ENCODE measurements around the gene KCND3.

The KCND3 gene

DNA sequence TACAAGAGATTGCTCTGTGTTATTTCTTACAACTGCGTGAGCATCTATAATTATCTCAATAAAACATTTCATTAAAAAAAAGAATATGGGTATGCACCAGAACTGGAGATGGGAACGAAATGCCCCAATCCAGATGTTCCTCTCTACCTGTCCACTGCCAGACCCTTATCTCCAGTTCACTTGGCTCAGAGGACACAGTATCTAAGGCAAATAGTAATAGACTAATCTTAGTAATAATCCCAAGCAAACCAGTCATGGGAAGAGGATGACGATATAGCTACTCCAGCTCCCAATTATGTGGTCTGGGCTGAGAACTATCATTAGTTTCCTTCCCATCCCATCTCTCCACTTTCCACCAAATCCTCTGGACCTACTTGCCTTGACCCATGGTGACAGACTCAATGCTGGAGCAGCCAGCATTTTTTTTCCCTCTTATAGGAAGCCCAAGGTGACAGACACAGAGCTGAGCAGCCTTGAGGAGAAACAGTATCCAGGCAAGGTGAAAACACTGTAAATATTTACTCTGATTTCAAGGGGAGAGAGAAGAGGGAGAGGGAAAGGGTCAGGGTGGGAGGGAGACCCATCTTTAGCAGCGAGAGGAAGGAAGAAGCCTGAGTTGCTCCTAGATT is 205.1 kb downstream of the KCND3 start:
- Mint-ChIP-seq H3K4me3 (no peak overlapping the region), H3K27ac (no peak overlapping the region), H3K27me3 (peaks cover 2% of the 10 kb centered on the region), H3K36me3 (ENCODE audit: low read depth) (no peaks in the 10 kb centered on the region), H3K4me1 (no peaks in the 10 kb centered on the region), H3K9me3 (no peaks in the 10 kb centered on the region)
- no peak for ATAC-seq
- no peak for DNase-seq

DNA sequence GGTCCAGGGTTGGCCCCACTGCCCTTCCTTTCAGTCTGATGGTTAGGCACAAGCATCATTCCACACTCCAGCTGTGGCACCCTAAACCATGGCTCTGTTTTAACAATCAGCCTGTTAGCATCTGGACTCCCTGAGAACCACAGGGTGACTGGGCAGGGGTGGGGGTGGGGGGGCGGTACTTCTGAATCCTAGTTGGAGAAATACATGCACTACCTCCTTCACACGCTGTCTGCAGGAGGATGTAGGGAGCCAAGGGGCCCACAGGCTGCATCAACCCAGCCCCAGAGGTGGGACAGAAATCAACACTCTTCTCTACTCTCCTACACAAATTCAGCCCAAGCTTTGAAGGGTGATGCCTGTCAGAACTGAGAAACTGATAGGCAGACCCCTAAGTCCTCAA is 209.9 kb downstream of the KCND3 start:
- Mint-ChIP-seq H3K27me3 (no peaks in the 10 kb centered on the region), H3K4me1 (no peaks in the 10 kb centered on the region), H3K36me3 (ENCODE audit: low read depth) (no peaks in the 10 kb centered on the region), H3K4me3 (no peak overlapping the region), H3K9me3 (no peaks in the 10 kb centered on the region), H3K27ac (no peak overlapping the region)
- no peak for ATAC-seq
- DNase-seq = no peak

DNA sequence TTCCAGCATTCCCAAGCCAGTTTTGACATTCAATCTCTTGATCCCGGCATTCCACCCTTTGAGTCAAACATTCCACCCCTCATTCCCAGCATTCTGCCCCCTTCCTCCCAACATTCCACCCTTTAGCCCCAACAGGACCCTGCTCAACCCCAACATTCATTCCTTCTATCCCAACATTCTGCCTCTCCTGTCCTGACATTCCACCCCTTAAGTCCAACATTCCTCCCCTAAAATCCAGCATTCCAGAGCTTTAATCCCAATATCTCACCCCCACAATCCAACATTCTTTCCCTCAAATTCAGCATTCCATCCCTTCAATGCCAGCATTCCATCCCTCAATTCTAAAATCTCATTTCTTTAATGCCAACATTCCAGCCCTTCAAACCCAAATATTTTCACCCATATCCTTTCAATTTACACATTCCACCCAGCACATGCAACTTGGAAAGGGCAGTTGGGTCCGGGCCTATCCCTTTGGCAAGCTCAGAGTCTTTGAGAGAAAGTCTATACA is 210.9 kb downstream of the KCND3 start:
- no peaks in the 10 kb centered on the region for H3K4me1 Mint-ChIP-seq
- ATAC-seq = no peak

DNA sequence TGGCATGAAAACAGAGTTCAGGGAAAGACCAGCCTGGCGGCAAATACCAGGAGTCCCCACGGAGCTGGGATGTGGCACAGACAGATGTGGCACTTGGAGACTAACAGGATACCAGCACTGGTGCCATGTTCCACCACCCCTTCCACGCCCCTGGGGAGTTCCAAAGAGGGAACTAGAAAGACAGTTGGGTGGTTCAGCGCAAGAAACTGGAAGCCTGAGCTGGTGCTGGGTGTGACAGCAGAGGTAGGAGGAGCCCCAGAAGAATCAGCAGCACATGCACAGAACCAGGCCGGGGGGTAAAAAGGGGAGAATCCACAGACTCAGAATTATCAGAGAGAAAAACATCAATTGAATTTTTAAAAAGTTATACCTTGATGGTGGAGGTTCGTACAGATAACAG is 211.4 kb downstream of the KCND3 start:
- Mint-ChIP-seq H3K9me3 (no peaks in the 10 kb centered on the region), H3K27me3 (no peaks in the 10 kb centered on the region), H3K36me3 (ENCODE audit: low read depth) (no peaks in the 10 kb centered on the region), H3K4me3 (no peak overlapping the region), H3K4me1 (no peaks in the 10 kb centered on the region), H3K27ac (no peak overlapping the region)
- ATAC-seq (no peak), DNase-seq (no peak)

More for the DNA sequence above, 210.9 kb downstream of the KCND3 start:
- no peak overlapping the region for H3K27ac Mint-ChIP-seq
- H3K36me3 Mint-ChIP-seq (ENCODE audit: low read depth) = no peaks in the 10 kb centered on the region
- H3K27me3 Mint-ChIP-seq = no peaks in the 10 kb centered on the region
- no peak overlapping the region for H3K4me3 Mint-ChIP-seq
- H3K9me3 Mint-ChIP-seq = no peaks in the 10 kb centered on the region
- no peak for DNase-seq

DNA sequence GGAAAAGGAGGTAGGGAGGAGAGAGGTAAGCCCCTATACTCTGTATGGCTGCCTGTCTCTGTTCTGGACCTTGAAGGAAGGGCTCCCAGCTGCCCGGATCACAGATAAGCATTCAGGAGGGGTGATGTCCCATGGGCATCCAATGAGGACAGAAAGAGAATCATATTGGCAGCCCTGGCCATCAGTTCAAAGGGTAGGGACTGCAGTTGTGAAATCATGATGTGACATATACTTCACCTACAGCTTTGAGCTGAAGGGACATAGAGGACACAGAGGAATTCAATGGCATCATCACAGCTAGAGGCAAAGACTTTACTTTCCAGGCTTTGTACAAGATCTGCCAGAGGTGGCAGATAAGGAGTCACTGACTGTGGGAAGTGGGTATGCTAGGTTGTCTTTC is 212.2 kb downstream of the KCND3 start:
- H3K4me3 Mint-ChIP-seq = no peak overlapping the region

DNA sequence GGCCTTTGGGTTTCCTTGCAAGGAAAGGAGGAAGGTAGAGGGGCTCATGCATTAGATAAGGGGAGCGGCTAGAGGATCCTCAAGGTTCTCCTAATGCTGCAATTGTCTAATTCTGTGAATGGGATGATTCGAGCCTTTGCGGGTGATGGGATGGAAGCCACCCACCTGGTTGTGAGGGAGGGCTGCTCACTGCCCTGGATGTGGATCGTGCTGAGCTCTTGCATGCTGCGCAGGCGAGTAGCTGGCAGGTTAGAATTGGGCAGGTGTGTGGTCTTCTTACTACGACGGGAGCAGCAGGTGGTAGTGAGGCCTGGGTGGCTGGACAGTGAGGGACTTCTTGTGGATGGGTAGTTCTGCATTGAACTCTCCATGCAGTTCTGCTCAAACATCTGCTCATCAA is 212.6 kb downstream of the KCND3 start:
- Mint-ChIP-seq H3K4me3 (no peak overlapping the region), H3K4me1 (no peaks in the 10 kb centered on the region), H3K36me3 (ENCODE audit: low read depth) (no peaks in the 10 kb centered on the region), H3K9me3 (no peaks in the 10 kb centered on the region), H3K27ac (no peak overlapping the region), H3K27me3 (no peaks in the 10 kb centered on the region)
- no peak for DNase-seq
- ATAC-seq = no peak

More for the DNA sequence above, 212.2 kb downstream of the KCND3 start:
- no peak for ATAC-seq
- no peaks in the 10 kb centered on the region for H3K27me3 Mint-ChIP-seq
- no peak for DNase-seq
- no peaks in the 10 kb centered on the region for H3K9me3 Mint-ChIP-seq
- no peak overlapping the region for H3K27ac Mint-ChIP-seq
- no peaks in the 10 kb centered on the region for H3K4me1 Mint-ChIP-seq
- H3K36me3 Mint-ChIP-seq (ENCODE audit: low read depth) = no peaks in the 10 kb centered on the region

DNA sequence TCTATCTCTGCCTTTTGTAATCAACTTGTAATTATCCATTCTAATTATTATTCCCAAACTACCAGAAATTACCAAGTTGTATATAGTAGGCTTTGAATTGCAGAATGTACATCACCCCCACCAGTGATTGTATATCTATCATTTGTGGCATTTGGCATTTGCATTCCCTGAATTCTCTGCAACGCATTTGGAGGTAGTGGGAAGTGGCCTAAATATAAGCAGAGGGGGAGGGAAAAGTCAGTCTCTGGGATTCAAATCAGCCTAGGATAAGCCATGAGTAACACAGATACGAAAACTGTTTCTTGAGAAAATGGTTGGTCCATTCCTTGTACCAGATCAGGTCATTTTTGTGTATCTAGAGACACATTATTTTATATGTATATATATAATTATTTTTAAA is 213.1 kb downstream of the KCND3 start:
- Mint-ChIP-seq H3K36me3 (ENCODE audit: low read depth) (no peaks in the 10 kb centered on the region), H3K4me1 (no peaks in the 10 kb centered on the region), H3K27ac (no peak overlapping the region), H3K4me3 (no peak overlapping the region), H3K9me3 (no peaks in the 10 kb centered on the region), H3K27me3 (no peaks in the 10 kb centered on the region)
- ATAC-seq (no peak), DNase-seq (no peak)

DNA sequence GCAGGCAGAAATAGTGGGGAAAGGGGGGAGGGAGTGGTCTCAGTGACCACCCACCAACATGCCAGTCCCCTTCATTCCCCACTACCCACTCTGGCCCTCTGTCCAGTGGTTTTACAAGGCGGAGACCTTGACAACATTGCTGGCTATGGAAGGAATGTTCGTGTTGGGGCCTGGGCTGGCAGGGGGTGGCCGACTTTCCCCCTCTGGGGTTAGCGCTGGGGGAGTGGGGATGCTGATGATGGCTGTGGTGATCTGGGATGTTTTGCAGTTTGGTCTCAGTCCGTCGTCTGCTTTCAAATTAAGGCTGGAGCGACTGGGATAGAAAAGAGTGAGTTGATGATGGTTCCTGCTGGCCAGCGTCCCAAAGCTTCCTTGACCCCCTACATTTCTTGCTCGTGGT is 213.5 kb downstream of the KCND3 start:
- Mint-ChIP-seq H3K36me3 (ENCODE audit: low read depth) (no peaks in the 10 kb centered on the region), H3K4me1 (no peaks in the 10 kb centered on the region), H3K27me3 (no peaks in the 10 kb centered on the region), H3K9me3 (no peaks in the 10 kb centered on the region), H3K4me3 (no peak overlapping the region), H3K27ac (no peak overlapping the region)
- DNase-seq (no peak), ATAC-seq (no peak)

DNA sequence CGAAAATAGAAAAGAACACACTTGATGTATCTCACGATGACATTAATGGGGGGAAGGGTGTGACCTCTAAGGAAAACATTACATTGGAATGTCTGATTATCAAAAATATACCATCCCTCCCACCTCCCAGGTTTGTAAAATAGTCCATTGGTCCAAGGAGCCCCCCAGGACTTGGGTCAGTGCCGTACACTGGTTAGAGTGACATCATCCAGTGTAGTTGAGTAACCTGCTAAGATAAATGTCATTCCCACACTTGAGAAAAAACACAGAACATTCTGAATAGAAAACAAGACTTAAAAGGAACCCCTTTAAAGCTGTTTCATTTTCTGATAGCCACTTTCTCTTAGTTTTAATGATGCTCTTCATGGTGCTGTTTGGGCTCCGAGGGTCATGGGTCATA is 218.6 kb downstream of the KCND3 start:
- Mint-ChIP-seq H3K27ac (no peak overlapping the region), H3K36me3 (ENCODE audit: low read depth) (peaks cover 17% of the 10 kb centered on the region), H3K4me3 (no peak overlapping the region), H3K9me3 (no peaks in the 10 kb centered on the region), H3K4me1 (peaks cover 11% of the 10 kb centered on the region), H3K27me3 (no peaks in the 10 kb centered on the region)
- no peak for DNase-seq
- no peak for ATAC-seq

DNA sequence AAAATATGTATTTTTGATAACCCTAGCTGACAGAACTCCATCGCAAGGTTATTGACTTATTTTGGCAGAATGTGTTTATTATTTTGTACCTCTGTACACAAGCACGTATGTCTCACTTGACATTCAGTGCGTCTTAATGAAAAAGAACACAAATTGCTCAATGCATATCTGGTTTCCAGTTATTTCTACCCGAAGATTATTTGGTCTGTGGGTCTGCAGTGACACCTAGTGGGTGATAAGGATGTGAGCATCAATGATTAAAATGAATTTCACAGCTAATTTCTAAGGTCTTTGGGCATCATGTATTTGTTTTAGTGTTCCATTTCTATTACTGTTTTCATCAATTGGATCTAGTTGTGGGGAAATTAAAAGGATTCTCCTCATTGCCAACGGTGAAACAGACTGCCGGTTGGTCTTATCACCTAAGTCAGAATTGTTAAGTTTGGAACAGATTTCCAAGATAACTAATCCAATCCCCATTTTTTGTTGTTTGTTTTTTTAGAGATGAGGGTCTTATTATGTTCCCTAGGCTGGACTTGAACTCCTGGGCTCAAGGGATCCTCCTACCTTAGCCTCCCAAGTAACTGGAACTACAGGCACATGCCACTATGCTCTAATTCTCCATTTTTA is 219.8 kb downstream of the KCND3 start:
- peak; percentile 28 for DNase-seq
- ATAC-seq = no peak
- H3K9me3 Mint-ChIP-seq = no peaks in the 10 kb centered on the region
- peaks cover 23% of the 10 kb centered on the region for H3K36me3 Mint-ChIP-seq (ENCODE audit: low read depth)
- H3K27me3 Mint-ChIP-seq = no peaks in the 10 kb centered on the region
- no peak overlapping the region for H3K4me3 Mint-ChIP-seq
- peaks cover 11% of the 10 kb centered on the region for H3K4me1 Mint-ChIP-seq
- no peak overlapping the region for H3K27ac Mint-ChIP-seq

DNA sequence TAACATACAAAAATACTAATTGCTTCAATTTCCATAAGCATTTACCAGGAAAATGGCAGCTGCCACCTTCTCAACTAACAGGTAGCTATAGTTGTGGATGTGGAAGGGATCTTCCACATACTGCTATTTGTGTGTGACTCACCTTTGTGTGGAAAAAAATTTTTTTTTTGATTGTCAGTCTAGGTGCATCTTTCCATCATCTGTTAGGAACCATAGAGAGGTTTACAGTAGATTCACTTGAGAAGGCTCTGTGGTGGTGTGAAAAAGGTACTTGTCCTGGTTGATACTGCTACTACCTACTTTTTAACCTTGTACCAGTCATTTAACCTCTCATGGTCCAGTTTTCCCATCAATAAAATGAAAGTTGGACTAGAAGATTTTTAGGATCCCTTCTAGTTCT is 220.8 kb downstream of the KCND3 start:
- Mint-ChIP-seq H3K36me3 (ENCODE audit: low read depth) (peaks cover 27% of the 10 kb centered on the region), H3K4me3 (no peak overlapping the region), H3K27me3 (no peaks in the 10 kb centered on the region), H3K27ac (no peak overlapping the region), H3K9me3 (no peaks in the 10 kb centered on the region), H3K4me1 (peaks cover 11% of the 10 kb centered on the region)
- ATAC-seq = peak; percentile 65
- DNase-seq = no peak

DNA sequence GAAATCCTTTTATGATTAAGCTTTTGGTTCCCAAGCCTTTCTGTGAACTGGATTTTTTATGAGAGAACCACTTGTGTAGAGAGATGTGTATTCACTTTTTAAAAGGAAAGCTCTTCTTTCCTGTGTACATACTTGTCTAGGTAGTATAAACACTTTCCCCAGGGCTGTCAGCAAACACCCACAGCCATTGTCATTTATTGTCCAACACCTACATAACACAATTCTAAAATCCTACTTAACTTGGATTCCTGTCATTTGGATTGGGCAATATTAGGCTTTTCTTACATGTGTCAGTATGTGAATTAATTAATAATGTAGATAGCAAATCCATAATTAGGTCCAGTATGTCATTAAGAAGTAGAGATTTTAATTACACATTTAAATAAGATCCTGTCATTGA is 221.4 kb downstream of the KCND3 start:
- no peak for ATAC-seq
- no peak overlapping the region for H3K4me3 Mint-ChIP-seq
- peaks cover 29% of the 10 kb centered on the region for H3K36me3 Mint-ChIP-seq (ENCODE audit: low read depth)

DNA sequence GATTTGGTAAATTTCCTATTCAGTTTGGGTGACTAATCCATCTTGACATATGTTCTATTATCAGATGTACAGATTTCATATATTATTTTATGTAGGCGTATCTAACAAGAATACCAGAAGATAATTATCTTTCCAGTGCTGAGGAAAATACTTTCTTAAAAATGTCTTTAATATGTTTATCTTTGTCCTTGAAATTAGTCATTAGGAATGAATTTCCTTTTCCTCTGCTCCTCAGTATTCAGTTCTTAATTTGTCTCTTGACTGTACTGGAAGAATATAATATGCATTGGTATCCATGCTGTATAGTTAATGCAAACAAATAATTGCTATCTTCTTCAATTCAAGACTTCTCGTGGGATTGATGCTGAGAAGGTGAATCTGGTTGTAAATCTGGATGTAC is 227.1 kb downstream of the KCND3 start:
- H3K9me3 Mint-ChIP-seq = no peaks in the 10 kb centered on the region
- peaks cover 20% of the 10 kb centered on the region for H3K4me1 Mint-ChIP-seq
- DNase-seq (no peak), ATAC-seq (no peak)
- no peaks in the 10 kb centered on the region for H3K27me3 Mint-ChIP-seq
- no peak overlapping the region for H3K4me3 Mint-ChIP-seq
- H3K27ac Mint-ChIP-seq = no peak overlapping the region
- peaks cover 58% of the 10 kb centered on the region for H3K36me3 Mint-ChIP-seq (ENCODE audit: low read depth)

More for the DNA sequence above, 221.4 kb downstream of the KCND3 start:
- H3K4me1 Mint-ChIP-seq = peaks cover 11% of the 10 kb centered on the region
- H3K9me3 Mint-ChIP-seq = no peaks in the 10 kb centered on the region
- H3K27me3 Mint-ChIP-seq = no peaks in the 10 kb centered on the region
- no peak overlapping the region for H3K27ac Mint-ChIP-seq
- no peak for DNase-seq

DNA sequence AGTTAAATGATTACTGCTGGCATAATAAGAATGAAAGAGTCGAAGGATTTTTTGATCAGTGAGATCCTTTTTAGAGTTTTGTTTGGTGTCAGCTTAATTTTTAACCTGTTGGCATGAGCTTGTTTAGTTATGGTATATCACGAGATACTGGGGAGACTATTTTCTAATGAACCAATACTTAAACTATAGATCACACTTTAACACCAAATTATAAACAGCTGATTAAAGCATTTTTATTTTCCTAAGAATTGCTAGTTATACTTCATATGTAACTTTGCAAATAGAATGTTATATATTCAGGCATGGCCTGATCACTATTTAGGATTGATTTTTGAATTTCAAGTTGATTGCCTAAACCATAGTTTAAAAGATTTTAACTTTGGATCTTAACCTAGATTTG is 227.8 kb downstream of the KCND3 start:
- ATAC-seq = no peak
- Mint-ChIP-seq H3K9me3 (no peaks in the 10 kb centered on the region), H3K4me3 (no peak overlapping the region), H3K36me3 (ENCODE audit: low read depth) (peaks cover 61% of the 10 kb centered on the region), H3K27ac (no peak overlapping the region), H3K4me1 (peaks cover 26% of the 10 kb centered on the region), H3K27me3 (no peaks in the 10 kb centered on the region)
- no peak for DNase-seq

DNA sequence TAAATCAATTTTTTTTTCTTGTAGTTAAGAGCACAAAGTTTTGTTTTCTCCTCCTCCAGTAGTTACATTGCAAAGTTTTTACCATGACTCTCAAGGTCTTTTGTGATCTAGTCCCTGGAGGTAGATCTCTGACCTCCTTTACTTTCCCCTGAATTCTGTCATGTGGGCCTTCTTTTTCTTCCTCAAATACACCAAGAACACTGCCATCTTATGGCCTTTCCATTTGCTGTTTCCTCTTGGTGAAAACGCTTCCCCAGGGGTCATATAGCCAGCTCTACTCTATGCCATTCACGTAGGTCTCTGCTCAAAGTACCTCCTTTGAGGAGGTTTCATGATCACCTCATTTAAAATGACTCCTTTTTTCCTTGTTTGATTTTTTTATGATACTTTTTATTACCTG is 231.1 kb downstream of the KCND3 start:
- no peak for ATAC-seq
- Mint-ChIP-seq H3K4me3 (peak overlapping the region; percentile 29), H3K36me3 (ENCODE audit: low read depth) (peaks cover 45% of the 10 kb centered on the region), H3K27ac (peak overlapping the region; percentile 47), H3K4me1 (peaks cover 39% of the 10 kb centered on the region), H3K27me3 (no peaks in the 10 kb centered on the region), H3K9me3 (no peaks in the 10 kb centered on the region)
- no peak for DNase-seq

All from activated naive CD8-positive, alpha-beta T cell treated with anti-CD3 and anti-CD28 coated beads, Interleukin-2, amount 50 U/mL, for 24 hours (primary cell).